Fibroblast of lung (primary cell): ENCODE results near the gene INTS6L. TPM values are rescaled to one million over a fixed set of nuclear protein-coding genes. Genes with fewer than 3 reads are reported as not detected.

Experiments used
- DNase-seq, 2 donors: peaks; one replicate each; pipeline versions ENCODE4 v3.0.0 to v3.0.0-alpha.2; 2010; ENCODE audit warnings: low read depth in 2 of 2
- H2AFZ ChIP-seq: 2 replicates; pipeline ENCODE4 v1.5.1; 2012; ENCODE audit warnings: low read length, control low read depth, inconsistent platforms
- H3K27ac ChIP-seq: 2 replicates; pipeline ENCODE4 v1.5.1; 2011; ENCODE audit warnings: low read length, control low read depth; ENCODE audit not compliant: insufficient read depth
- H3K27me3 ChIP-seq: 2 replicates; pipeline ENCODE4 v1.5.1; 2011; ENCODE audit warnings: mild to moderate bottlenecking, low read length; ENCODE audit not compliant: control insufficient read depth, insufficient read depth
- H3K36me3 ChIP-seq: 2 replicates; pipeline ENCODE4 v1.5.1; 2011; ENCODE audit warnings: low read length; ENCODE audit not compliant: control insufficient read depth, insufficient read depth
- H3K4me1 ChIP-seq: 2 replicates; pipeline ENCODE4 v1.5.1; 2011; ENCODE audit warnings: low read length; ENCODE audit not compliant: control insufficient read depth, insufficient read depth; ENCODE audit errors: extremely low read depth
- H3K4me2 ChIP-seq: 2 replicates; pipeline ENCODE4 v1.5.1; 2011; ENCODE audit warnings: low read length, control low read depth; ENCODE audit not compliant: insufficient read depth; ENCODE audit errors: extremely low read depth
- H3K4me3 ChIP-seq, 4 experiments: fragments of 200-600 bp in 1 of 4; sonication (generic) in 1 of 4; replicated peaks in 1 of 4; 2 replicates each; pipeline ENCODE4 v1.5.1; 2011 to 2016; ENCODE audit warnings: low read length in 4 of 4, low read depth in 3 of 4, mild to moderate bottlenecking in 3 of 4, control low read depth in 2 of 4, inconsistent platforms in 1 of 4, mixed read lengths in 1 of 4; ENCODE audit not compliant: insufficient read depth in 1 of 4; ENCODE audit errors: control extremely low read depth in 1 of 4
- H3K79me2 ChIP-seq: 2 replicates; pipeline ENCODE4 v1.5.1; 2012; ENCODE audit warnings: mild to moderate bottlenecking, low read length, inconsistent platforms; ENCODE audit not compliant: control insufficient read depth, insufficient read depth
- H3K9ac ChIP-seq: 2 replicates; pipeline ENCODE4 v1.5.1; 2011; ENCODE audit warnings: mild to moderate bottlenecking, low read length, control low read depth; ENCODE audit not compliant: insufficient read depth
- H3K9me3 ChIP-seq: 2 replicates; pipeline ENCODE4 v1.5.1; 2012; ENCODE audit warnings: low read depth, low read length; ENCODE audit not compliant: control insufficient read depth, insufficient read depth
- H4K20me1 ChIP-seq: 2 replicates; pipeline ENCODE4 v1.5.1; 2011; ENCODE audit warnings: low read length; ENCODE audit not compliant: control insufficient read depth, insufficient read depth; ENCODE audit errors: extremely low read depth
- EZH2 ChIP-seq: IDR thresholded peaks from 2 replicates; pipeline ENCODE4 v1.5.1; 2012; ENCODE audit warnings: low read length, control low read depth, mild to moderate bottlenecking; ENCODE audit errors: missing control alignments
- polyA minus RNA-seq: library from RNA; depleted of rRNA, polyadenylated mRNA; stranded (reverse); fragments of >200 nt; gene quantifications from 2 replicates; pipeline ENCODE4 v1.2.3, GENCODE V29; 2011; ENCODE audit warnings: low replicate concordance
- polyA plus RNA-seq, 2 donors: library from polyadenylated mRNA; depleted of rRNA in 1 of 2; stranded (reverse) in 1 of 2; unstranded in 1 of 2; fragments of >200 nt; gene quantifications; 2 replicates each; pipeline ENCODE4 v1.2.1, GENCODE V29; 2011 to 2012; ENCODE audit warnings: missing spikeins in 1 of 2
- total RNA-seq: library from RNA; depleted of rRNA; stranded (reverse); fragments of >200 nt; gene quantifications from 2 replicates; pipeline ENCODE4 v1.2.1, GENCODE V29; 2014
- TF ChIP-seq, protein P1 (sequence below), 2 donors: IDR thresholded peaks in 1 of 2; conservative IDR thresholded peaks in 1 of 2; 1 replicate in 1 of 2; 2 replicates in 1 of 2; pipeline ENCODE4 v1.5.1; 2011 to 2012; ENCODE audit warnings: low read length in 2 of 2, control low read depth in 1 of 2, inconsistent platforms in 1 of 2, low read depth in 1 of 2, mild to moderate bottlenecking in 1 of 2

Gene INTS6L, protein sequence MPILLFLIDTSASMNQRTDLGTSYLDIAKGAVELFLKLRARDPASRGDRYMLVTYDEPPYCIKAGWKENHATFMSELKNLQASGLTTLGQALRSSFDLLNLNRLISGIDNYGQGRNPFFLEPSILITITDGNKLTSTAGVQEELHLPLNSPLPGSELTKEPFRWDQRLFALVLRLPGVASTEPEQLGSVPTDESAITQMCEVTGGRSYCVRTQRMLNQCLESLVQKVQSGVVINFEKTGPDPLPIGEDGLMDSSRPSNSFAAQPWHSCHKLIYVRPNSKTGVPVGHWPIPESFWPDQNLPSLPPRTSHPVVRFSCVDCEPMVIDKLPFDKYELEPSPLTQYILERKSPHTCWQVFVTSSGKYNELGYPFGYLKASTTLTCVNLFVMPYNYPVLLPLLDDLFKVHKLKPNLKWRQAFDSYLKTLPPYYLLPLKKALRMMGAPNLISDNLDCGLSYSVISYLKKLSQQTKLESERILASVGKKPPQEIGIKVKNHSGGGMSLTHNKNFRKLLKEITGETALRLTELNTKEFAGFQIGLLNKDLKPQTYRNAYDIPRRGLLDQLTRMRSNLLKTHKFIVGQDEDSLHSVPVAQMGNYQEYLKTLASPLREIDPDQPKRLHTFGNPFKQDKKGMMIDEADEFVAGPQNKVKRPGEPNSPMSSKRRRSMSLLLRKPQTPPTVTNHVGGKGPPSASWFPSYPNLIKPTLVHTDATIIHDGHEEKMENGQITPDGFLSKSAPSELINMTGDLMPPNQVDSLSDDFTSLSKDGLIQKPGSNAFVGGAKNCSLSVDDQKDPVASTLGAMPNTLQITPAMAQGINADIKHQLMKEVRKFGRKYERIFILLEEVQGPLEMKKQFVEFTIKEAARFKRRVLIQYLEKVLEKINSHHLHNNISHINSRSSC
- total RNA-seq = 4.1 and 5.1 TPM in 2 replicates
- 3.8 and 5.7 TPM in 2 replicates for polyA plus RNA-seq
- 1.8 and 2.2 TPM in 2 replicates for polyA plus RNA-seq (2012)
- 0.55 and 0.63 TPM in 2 replicates for polyA minus RNA-seq

DNA sequence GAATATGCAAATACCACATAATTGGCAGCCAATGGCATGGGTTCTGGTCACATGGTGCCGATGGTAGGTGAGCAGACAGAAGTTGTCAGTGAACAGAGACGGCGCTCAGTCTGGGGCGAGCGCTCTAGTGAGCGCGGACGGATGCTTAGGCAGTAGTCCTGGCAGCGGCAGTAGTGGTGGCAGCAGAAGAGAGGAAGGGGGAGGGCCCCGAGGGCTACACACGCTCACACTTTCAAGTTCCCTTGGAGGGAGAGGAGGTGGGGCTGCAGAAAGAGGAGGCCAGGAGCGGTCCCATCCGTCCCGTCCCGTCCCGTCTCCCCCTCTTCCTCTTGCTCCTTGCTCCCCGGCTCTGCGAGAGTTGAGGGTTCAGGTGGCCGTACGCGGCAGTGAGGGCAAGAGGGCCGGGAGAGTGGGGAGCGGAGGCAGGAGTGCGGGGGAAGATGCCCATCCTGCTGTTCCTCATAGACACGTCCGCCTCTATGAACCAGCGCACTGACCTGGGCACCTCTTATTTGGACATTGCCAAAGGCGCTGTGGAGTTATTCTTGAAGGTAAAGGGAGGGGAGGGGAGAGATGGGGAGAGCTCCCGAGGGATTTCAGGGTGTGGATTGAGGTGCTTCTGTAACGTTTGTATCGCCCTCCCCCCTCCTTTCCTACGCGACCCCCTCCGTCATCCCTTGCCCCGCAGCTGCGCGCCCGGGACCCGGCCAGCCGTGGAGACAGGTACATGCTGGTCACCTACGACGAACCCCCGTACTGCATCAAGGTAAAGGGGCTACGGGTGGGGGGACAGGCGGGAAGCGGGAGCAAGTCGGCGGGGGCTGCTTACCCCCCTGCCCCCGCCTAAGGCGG is at the start of gene INTS6L:
Gene INTS6L (plus strand): TSS at position 108 of the 852 bp plus-strand sequence. CDS start 333 bp downstream, at position 441.
- no peaks in the 10 kb centered on the region for H3K36me3 ChIP-seq
- peak; percentile 89 to 90 for DNase-seq
- peak within 1 kb of the TSS; percentile 76 for H3K9ac ChIP-seq
- TF ChIP-seq, protein P1, sequence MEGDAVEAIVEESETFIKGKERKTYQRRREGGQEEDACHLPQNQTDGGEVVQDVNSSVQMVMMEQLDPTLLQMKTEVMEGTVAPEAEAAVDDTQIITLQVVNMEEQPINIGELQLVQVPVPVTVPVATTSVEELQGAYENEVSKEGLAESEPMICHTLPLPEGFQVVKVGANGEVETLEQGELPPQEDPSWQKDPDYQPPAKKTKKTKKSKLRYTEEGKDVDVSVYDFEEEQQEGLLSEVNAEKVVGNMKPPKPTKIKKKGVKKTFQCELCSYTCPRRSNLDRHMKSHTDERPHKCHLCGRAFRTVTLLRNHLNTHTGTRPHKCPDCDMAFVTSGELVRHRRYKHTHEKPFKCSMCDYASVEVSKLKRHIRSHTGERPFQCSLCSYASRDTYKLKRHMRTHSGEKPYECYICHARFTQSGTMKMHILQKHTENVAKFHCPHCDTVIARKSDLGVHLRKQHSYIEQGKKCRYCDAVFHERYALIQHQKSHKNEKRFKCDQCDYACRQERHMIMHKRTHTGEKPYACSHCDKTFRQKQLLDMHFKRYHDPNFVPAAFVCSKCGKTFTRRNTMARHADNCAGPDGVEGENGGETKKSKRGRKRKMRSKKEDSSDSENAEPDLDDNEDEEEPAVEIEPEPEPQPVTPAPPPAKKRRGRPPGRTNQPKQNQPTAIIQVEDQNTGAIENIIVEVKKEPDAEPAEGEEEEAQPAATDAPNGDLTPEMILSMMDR (conservative IDR thresholded peaks at IDR 0.05 in 1 of 2, IDR thresholded peaks at IDR 0.05 in 1 of 2; ENCODE audit: low read depth in 1 of 2, low read length in 2 of 2) = no peak
- no peak for TF ChIP-seq EZH2
- no peaks in the 10 kb centered on the region for H4K20me1 ChIP-seq
- peak within 1 kb of the TSS; percentile 30 for H2AFZ ChIP-seq
- no peaks in the 10 kb centered on the region for H3K27me3 ChIP-seq
- peak within 1 kb of the TSS; percentile 69 for H3K4me2 ChIP-seq
- peak within 1 kb of the TSS; percentile 52 to 80 (median 67) for H3K4me3 ChIP-seq
- no peaks in the 10 kb centered on the region for H3K79me2 ChIP-seq
- no peaks in the 10 kb centered on the region for H3K4me1 ChIP-seq
- H3K27ac ChIP-seq = peak within 1 kb of the TSS; percentile 67
- no peaks in the 10 kb centered on the region for H3K9me3 ChIP-seq

DNA sequence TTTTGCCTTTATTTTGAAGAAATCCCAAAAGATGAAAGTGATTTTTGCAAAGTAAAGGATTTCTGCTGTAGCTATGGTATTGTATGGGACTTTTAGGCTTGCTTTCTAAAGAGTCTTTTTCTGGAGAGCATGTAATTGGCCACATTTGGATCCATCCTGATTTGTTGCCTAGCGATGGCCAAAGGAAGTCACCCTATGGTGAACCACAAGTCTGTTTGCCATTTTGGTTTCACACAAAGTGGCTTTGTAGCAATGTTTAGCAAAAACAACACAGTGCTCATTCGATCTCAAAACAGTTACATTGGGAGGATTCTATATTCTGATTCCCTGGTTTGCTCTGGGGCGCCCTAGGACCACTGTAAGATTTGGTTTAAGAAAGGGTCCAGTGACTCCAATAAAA is 44.1 kb upstream of the INTS6L start:
- no peaks in the 10 kb centered on the region for H3K9me3 ChIP-seq
- no peak overlapping the region for H2AFZ ChIP-seq
- no peaks in the 10 kb centered on the region for H3K27me3 ChIP-seq
- H3K4me2 ChIP-seq = no peak overlapping the region
- H3K4me3 ChIP-seq = no peak overlapping the region
- no peaks in the 10 kb centered on the region for H4K20me1 ChIP-seq
- no peaks in the 10 kb centered on the region for H3K79me2 ChIP-seq
- no peaks in the 10 kb centered on the region for H3K4me1 ChIP-seq
- H3K36me3 ChIP-seq = no peaks in the 10 kb centered on the region
- no peak for DNase-seq
- TF ChIP-seq EZH2 = no peak
- TF ChIP-seq, protein P1 (conservative IDR thresholded peaks at IDR 0.05 in 1 of 2, IDR thresholded peaks at IDR 0.05 in 1 of 2; ENCODE audit: low read depth in 1 of 2, low read length in 2 of 2) = no peak
- H3K27ac ChIP-seq = no peak overlapping the region
- H3K9ac ChIP-seq = no peak overlapping the region
